Heart right ventricle (tissue), 16 donors: ENCODE measurements around the gene LMOD3. TPM values are rescaled to one million over a fixed set of nuclear protein-coding genes. Genes with fewer than 3 reads are reported as not detected.

Experiments used
- ATAC-seq, 8 donors: fragments of 200-7000 bp; cut with Tn5 transposase; one replicate each; pipeline ENCODE4 v1.9.1; 2020; ENCODE audit warnings: mild to moderate bottlenecking in 8 of 8, moderate library complexity in 8 of 8, moderate number of reproducible peaks in 1 of 8
- DNase-seq, 2 donors: peaks; one replicate each; pipeline ENCODE4 v3.0.0-alpha.2; 2020
- H3K27ac ChIP-seq, 10 donors: fragments of 200-600 bp; sonication (generic) in 2 of 10; one replicate each; pipeline versions ENCODE4 v1.5.0 to v1.8.0; 2020 to 2022; ENCODE audit warnings: mild to moderate bottlenecking in 3 of 10
- H3K27me3 ChIP-seq, 7 donors: fragments of 200-600 bp; one replicate each; pipeline ENCODE4 v1.8.0; 2021 to 2022; ENCODE audit warnings: mild to moderate bottlenecking in 2 of 7
- H3K36me3 ChIP-seq, 9 donors: fragments of 200-600 bp; sonication (generic) in 1 of 9; one replicate each; pipeline versions ENCODE4 v1.5.0 to v1.8.0; 2020 to 2022; ENCODE audit warnings: mild to moderate bottlenecking in 2 of 9
- H3K4me1 ChIP-seq, 9 donors: fragments of 200-600 bp; sonication (generic) in 1 of 9; one replicate each; pipeline versions ENCODE4 v1.5.0 to v1.8.0; 2020 to 2022; ENCODE audit warnings: mild to moderate bottlenecking in 4 of 9
- H3K4me3 ChIP-seq, 10 donors: fragments of 200-600 bp; sonication (generic) in 2 of 10; one replicate each; pipeline versions ENCODE4 v1.5.0 to v1.8.0; 2020 to 2022; ENCODE audit warnings: mild to moderate bottlenecking in 7 of 10, moderate library complexity in 2 of 10
- H3K9me3 ChIP-seq, 11 donors: fragments of 200-600 bp in 10 of 11; sonication (generic) in 2 of 11; one replicate each; pipeline versions ENCODE4 v1.5.0 to v1.8.0; 2013 to 2022; ENCODE audit warnings: mild to moderate bottlenecking in 2 of 11, control low read depth in 1 of 11, moderate library complexity in 1 of 11
- WGBS, 2 donors: extraction: QIAGEN DNeasy Blood & Tissue Kit; methylation state at CpG; one replicate each; pipeline ENCODE4 v1.1.7; 2013; ENCODE audit warnings: inconsistent platforms in 1 of 2; 5-methylcytosine and 5-hydroxymethylcytosine counted together
- intact Hi-C, 10 donors: fragments of 100-400 bp; cut with DNase I; formaldehyde crosslinking; loops; one replicate each; pipeline versions ENCODE4 v1.11.1 to v1.14.2; 2022
- polyA plus RNA-seq, 2 donors: library from polyadenylated mRNA; stranded (reverse); fragments of 200-250 nt; gene quantifications; one replicate each; pipeline ENCODE4 v1.2.3, GENCODE V29; 2013
- total RNA-seq, 10 donors: library from RNA; stranded (reverse); fragmentation: NEBNext Ultra II Directional in 3 of 10; extraction: Animal tissue kit (Norgen Biotek cat#: 25700) in 3 of 10; gene quantifications; one replicate each; pipeline versions ENCODE4 v1.2.1 to v1.2.4, GENCODE V29; 2021 to 2023
- TF ChIP-seq, protein P1 (sequence below), 9 donors: fragments of 200-600 bp; sonication (generic) in 2 of 9; IDR thresholded peaks; one replicate each; pipeline versions ENCODE4 v1.5.0 to v1.8.0; 2021 to 2022; ENCODE audit warnings: antibody characterized with exemption in 9 of 9, mild to moderate bottlenecking in 5 of 9, moderate library complexity in 1 of 9
- donor health status: Arrhythmogenic right ventricular cardiomyopathy.
- donor health status: ischemic (EF 13 %, LVEDD 7.1; RV severe dilation, severe dysfunction).
- donor health status: healthy with polysubstance abuse.
- donor health status: DM: no; HTN: yes; CAD: no.
- donor health status: DM: no; HTN: no; CAD: no.
- donor health status: ischemic (EF 25% LVEDD 6.9; RV normal size, moderate dysfunction).
- donor health status: ischemic (EF 25% LVEDD 5.7; RV mildly dilated, moderate dysfunction).
- donor health status: healthy.
- donor health status: DM: yes; HTN: yes; CAD: no.
- donor health status: Ischemic cardiomyopathy.
- donor health status: ischemic (EF 35%, LVEDD 5.7; RV mildly dilated, moderate dysfunction).
- donor health status: nonischemic (EF 11% LVEDD 7.7; RV severe dilation, severe dysfunction).
- donor health status: DM: yes; HTN: yes; CAD: no.
- donor health status: PGD.
- donor health status: ischemic (EF 29% LVEDD 5.4; RV normal size, mild dysfunction).
- donor health status: nonischemic (EF 23%, LVEDD 6.1; RV moderate dilation, normal function).

Gene LMOD3
- total and polyA plus RNA-seq, 12 donors = 28.6 to 240 (median 182) TPM

- H3K4me1 ChIP-seq = peaks cover 16 to 100% (median 95%) of the 10 kb centered on the region in 9 donors
- DNase-seq (no peak), ATAC-seq (peak in 3 of 8 donors; percentile 17 to 45 (median 40))
- H3K4me3 ChIP-seq = peak overlapping the region in 2 of 10 donors; percentile 6 to 20
- intact Hi-C loops = no loop called here
- H3K9me3 ChIP-seq = no peaks in the 10 kb centered on the region
- no peaks in the 10 kb centered on the region for H3K27me3 ChIP-seq
- H3K27ac ChIP-seq = peak overlapping the region in 9 of 10 donors; percentile 50 to 96 (median 60)
- TF ChIP-seq, protein P1, sequence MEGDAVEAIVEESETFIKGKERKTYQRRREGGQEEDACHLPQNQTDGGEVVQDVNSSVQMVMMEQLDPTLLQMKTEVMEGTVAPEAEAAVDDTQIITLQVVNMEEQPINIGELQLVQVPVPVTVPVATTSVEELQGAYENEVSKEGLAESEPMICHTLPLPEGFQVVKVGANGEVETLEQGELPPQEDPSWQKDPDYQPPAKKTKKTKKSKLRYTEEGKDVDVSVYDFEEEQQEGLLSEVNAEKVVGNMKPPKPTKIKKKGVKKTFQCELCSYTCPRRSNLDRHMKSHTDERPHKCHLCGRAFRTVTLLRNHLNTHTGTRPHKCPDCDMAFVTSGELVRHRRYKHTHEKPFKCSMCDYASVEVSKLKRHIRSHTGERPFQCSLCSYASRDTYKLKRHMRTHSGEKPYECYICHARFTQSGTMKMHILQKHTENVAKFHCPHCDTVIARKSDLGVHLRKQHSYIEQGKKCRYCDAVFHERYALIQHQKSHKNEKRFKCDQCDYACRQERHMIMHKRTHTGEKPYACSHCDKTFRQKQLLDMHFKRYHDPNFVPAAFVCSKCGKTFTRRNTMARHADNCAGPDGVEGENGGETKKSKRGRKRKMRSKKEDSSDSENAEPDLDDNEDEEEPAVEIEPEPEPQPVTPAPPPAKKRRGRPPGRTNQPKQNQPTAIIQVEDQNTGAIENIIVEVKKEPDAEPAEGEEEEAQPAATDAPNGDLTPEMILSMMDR (IDR thresholded peaks at IDR 0.05) = no peak
- H3K36me3 ChIP-seq = peaks cover 0 to 44% (median 0%) of the 10 kb centered on the region in 9 donors
- WGBS, 2 donors = 23% methylated on average over 4 of the region's 4 CpGs
Measured at GRCh38 chr3:69092030-69092516, 30.3 kb downstream of the LMOD3 start.

DNA sequence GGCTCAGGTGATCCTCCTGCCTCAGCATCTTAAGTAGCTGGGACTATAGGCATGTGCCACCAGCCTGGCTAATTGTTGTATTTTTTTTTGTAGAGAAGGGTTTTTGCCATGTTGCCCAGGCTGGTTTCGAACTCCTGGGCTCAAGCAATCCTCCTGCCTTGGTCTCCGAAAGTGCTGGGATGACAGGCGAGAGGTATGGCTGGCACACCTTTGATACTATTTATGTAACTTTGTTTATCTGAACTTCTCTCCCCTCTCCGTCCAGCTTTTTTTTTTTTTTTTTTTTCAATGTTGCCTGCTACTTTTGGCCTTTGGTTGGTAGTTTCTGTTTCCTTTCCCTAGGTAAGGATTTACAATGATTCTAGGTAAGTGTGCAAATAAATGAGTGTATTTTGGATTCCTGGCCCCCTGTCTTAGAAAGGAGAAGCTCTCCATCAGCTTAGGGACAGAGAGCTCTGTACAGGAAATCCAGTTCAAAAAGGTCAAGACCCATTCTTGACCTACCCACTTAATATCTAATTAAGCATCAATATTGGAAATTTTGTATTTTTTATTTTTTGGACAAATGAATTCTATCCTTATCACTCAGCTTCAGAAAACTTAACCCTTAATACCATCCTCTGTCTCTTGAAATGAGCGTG lies 30.9 kb downstream of the LMOD3 start:
- ATAC-seq = no peak
- Histone ChIP-seq H3K36me3 (peaks cover 0 to 39% (median 0%) of the 10 kb centered on the region in 9 donors), H3K4me1 (peaks cover 18 to 100% (median 96%) of the 10 kb centered on the region in 9 donors), H3K9me3 (no peaks in the 10 kb centered on the region), H3K27ac (peak overlapping the region in 8 of 10 donors; percentile 50 to 96 (median 60)), H3K27me3 (no peaks in the 10 kb centered on the region), H3K4me3 (peak overlapping the region in 2 of 10 donors; percentile 6 to 9)
- TF ChIP-seq, protein P1 (IDR thresholded peaks at IDR 0.05) = no peak
- no peak for DNase-seq
- intact Hi-C loops = no loop called here
- 50 to 61% methylated on average over 5 of the region's 5 CpGs for WGBS, 2 donors

DNA sequence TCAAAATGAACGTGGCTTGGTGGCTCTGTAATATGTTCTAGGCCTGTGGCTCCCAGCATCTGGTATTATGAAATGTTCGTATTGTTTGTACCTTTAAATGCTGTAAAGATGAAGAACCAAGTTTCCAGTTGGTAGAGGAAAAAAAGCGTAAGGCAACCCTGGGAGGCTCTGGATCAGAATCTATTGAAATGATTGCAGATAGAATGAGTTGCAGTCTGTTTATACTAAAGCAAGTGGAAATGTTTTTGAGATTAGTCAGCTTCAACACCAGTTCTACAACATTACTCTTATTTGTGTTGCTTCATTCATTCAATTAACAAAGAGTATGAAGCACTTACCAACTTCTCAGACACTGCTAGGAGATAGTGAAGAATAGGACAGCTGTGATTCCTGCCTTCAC lies 32.4 kb downstream of the LMOD3 start:
- no peak for DNase-seq
- intact Hi-C loops = no loop called here
- H3K36me3 ChIP-seq = peaks cover 0 to 31% (median 0%) of the 10 kb centered on the region in 9 donors
- no peak for ATAC-seq
- H3K4me1 ChIP-seq = peaks cover 18 to 94% (median 90%) of the 10 kb centered on the region in 9 donors
- no peak overlapping the region for H3K4me3 ChIP-seq
- TF ChIP-seq, protein P1 (IDR thresholded peaks at IDR 0.05) = no peak
- H3K27me3 ChIP-seq = no peaks in the 10 kb centered on the region
- H3K9me3 ChIP-seq = no peaks in the 10 kb centered on the region
- H3K27ac ChIP-seq = peak overlapping the region in 4 of 10 donors; percentile 13 to 96 (median 66)
- WGBS, 2 donors = 59 to 61% methylated on average over 3 of the region's 3 CpGs

DNA sequence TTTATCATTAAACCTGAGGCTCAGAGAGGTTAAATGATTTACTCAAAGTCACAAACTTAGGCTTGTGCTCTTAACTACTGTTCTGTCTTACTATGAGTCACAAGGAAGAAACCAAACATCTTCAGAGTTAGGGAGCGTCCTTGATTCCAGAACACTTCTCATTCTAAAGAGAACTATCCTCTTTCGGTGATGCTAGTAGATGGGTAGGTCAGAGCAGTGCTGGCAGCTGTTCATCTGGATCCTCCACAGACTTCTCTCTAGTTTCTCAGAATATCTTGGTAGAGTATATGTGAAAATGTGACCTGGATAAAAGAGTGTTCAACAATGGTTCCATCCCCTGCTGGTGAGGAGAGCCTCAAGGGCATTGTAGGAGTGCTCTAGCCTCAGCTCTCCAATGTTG lies 34.3 kb downstream of the LMOD3 start:
- peak overlapping the region in 7 of 10 donors; percentile 3 to 94 (median 91) for H3K4me3 ChIP-seq
- no peaks in the 10 kb centered on the region for H3K27me3 ChIP-seq
- H3K36me3 ChIP-seq = peaks cover 0 to 15% (median 0%) of the 10 kb centered on the region in 9 donors
- peaks cover 16 to 90% (median 87%) of the 10 kb centered on the region in 9 donors for H3K4me1 ChIP-seq
- no peak for ATAC-seq
- no peak for DNase-seq
- TF ChIP-seq, protein P1 (IDR thresholded peaks at IDR 0.05) = no peak
- H3K27ac ChIP-seq = peak overlapping the region in 9 of 10 donors; percentile 37 to 97 (median 96)
- 38 to 51% methylated on average over 2 of the region's 2 CpGs for WGBS, 2 donors
- H3K9me3 ChIP-seq = no peaks in the 10 kb centered on the region
- intact Hi-C loops = no loop called here
